Astrocyte of the hippocampus (primary cell): ENCODE results near the gene KRT34.
"Not testable (repeated sequence)": the region's sequence is repeated elsewhere in the genome, so short reads cannot be mapped to it uniquely, and the experiment has no call there.

Experiments used
- DNase-seq: peaks from one replicate; pipeline ENCODE4 v3.0.0; 2011; ENCODE audit warnings: low read depth, low spot score

KRT34 gene

DNA sequence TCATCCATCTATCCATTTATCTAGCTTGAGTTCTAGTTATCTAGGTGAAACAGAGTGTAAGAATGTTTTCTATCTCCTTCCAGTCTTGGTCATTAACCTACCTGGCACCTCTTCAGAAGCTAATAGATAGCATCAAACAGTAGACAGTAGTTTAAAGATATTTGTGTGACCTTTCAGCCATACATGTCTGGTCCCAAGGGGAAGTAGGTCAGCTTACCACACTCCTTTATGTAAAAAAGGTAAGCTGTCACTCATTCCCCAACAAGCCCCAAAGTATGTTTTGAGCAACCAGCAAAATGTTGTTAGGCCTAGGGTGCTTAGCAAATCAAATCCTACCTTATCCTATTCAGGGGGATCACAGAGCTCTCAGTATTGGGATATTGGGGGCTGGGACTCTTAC is 16.0 kb downstream of the KRT34 start:
- DNase-seq: no peak

DNA sequence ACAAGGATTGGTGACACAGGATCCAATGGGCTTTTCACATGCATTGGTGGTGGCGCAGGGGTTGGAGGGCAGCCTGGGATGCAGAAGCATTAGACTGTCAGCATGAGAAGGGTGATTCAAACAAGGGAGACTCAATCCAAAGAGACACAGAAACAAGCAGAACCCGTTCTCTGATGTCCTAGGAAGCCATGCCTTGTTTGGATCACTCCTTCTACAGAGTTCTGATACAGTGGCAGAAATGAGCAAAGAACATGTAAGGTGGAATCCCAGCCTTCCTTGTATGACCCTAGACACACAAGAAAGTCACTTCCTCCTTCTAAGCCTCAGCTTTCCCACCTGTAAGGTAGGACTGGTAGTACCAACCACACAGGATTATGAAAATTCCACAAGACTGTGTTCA is 18.2 kb downstream of the KRT34 start:
- no peak for DNase-seq

DNA sequence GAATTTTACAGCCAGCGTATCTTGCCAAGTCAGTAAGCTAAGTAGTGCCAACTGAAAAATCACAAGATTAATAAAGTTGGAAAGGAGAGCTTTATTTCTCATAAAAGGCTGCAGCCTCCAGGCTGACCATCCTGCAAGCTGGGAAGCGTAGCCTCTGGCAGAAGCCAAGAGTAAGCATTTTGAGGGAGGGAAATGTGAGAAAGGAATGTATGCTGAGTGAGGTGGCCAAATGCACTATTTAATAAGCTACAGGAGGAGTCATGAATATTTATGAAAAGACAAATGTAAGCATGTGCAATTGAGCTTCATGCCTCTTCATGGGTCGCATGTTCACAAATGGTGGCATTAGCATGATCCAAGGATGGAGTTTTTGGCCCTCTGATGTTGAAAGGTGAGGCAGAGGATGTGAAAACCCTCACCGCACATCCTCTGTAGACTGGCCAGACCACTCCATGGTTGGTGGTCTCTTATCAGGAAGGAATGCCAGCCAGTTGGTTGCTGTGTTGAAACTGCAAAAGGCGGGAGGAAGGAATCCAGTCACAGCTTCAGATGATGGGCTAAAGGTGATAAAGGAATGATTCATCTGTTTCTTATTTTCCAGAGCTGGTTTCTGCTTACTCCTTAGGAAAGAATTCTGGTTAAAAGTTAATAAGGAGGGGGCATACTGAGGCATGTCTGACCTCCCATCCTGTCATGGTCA is 21.7 kb downstream of the KRT34 start:
- peak; percentile 86 for DNase-seq

DNA sequence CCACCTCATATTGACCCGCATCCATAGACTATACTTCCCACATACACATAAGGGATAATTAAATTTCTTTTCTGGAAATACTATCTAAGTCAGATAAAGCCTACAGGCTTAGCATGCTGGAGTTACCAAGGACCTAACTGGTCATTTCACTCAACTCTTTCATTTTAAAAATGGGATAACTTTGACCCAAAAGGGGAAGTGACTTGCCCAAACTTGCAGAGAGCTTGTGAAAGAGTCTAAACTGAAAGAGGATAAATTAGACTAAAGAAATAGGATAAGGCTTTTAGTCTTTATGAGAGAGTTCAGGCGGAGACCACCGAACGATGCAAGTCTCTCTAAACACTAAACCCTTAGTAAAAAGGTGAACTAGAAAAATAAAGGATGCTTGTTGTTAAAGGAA is 27.6 kb downstream of the KRT34 start:
- DNase-seq: no peak

DNA sequence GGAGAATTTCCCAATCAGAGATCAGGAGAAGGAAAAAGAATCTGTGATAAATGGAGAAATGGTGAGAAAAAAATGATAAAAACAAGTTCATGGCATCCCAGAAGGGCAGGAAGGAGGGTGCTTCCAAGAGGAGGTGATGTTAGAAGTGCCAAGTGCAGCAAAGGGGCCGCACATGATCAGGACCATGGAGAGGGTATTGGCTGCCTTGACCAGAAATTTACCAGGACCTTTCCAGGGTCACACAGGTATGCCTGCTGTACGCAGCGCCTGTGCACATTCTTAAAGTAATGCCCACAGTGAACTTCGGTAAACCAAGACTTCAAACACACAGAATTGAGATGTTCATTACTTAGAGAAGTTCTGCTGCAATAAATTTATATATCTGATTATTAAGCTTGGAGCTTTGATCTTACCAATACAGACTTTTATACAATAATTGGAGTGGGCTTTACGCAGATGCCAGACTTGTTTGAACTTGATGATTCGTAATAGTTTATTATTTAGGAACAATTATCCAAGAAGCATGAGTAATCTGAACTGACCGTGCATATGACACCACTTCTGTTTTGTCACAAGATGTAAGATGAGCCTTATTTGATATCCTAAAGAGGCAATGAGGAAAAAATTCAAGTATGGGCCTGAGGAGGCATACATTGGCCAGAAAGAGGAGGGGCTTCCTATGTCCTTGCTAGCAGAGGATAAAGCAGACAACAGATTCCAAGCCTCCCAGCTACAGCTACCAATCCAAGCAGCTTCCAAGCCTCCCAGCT is 29.3 kb downstream of the KRT34 start:
- DNase-seq: peak; percentile 33

DNA sequence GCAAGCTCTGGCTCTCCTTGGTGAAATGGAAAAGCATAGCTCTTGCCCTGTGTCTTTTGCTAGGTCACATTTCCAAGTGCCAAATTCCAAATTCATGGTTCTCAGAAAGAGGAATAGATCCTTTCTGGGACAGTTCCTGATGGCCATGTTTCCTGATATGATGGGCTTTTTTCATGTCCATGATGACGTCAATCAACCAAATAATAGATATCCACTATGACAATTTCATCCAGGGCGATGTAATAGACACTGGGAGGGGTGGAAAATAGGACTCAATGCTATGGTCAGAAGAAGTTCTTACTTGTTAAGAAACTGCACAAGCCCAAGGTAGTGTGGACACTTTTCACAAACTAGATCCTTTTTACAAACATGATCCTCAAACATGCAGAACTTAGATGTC is 30.9 kb downstream of the KRT34 start:
- DNase-seq: no peak

DNA sequence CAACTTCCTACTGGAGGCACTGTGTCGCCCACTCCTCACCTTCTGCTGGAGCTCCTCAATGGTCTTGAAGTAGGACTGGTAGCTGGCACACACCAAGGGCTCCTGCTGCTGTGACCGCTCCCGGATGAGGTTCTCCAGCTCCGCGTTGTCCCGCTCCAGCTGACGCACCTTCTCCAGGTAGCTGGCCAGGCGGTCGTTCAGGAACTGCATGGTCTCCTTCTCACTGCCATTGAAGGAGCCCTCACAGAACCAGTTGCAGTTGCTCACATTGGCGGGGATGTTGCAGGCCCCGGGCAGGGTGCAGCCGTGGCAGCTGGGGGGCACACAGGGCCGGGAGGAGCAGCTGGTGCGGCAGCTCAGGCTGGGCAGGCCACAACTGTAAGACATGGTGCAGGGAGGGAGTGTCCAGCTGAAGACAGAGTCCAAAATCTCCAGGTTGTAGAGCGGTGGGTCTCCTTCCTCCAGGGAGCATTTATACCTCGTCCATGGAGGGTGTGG is 31.7 kb downstream of the KRT34 start, which contains the start of gene KRT33A:
Gene KRT33A (minus strand): TSS at position 448 of the 498 bp plus-strand sequence. CDS start 61 bp downstream, at position 387.
- DNase-seq: not testable (repeated sequence)

DNA sequence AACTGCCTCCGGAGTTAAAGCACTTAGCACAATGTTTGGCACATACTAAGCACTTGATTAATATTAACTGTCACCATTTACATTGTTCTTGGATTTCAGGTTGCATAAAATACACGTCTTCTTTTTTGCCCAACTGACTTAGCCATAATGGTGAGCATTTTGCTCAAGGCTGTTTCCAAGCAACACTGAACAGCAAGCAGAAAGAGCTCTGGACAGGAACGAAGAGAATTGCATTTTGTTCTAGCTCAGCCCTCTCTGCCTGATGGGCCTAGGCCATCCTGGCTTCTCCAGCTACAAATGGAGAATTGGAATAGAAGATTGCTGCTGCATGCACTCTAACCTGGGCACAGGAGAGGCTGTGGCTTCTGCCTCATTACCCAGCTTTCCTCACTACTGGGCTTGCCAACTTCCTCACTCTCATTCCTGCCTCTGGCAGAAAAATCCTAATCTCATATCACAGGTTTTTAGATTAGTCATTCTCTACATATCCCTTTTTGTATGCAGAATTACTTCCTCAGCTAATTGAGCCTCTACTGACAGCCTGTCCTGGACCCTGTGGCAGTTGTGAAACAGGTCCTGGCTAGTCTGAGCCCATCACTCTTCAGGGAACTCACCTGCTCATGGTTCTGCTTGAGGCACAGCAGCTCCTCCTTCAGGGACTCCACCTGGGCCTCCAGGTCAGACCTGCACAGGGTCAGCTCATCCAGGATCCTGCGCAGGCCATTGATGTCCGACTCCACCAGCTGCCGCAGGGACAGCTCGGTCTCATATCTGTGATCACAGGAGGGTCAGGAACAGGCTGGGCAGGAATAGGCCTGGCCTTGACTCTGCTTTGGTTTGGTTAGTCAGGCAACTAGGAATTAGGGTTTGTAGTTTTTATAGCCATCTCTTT is 34.0 kb downstream of the KRT34 start:
- no peak for DNase-seq

DNA sequence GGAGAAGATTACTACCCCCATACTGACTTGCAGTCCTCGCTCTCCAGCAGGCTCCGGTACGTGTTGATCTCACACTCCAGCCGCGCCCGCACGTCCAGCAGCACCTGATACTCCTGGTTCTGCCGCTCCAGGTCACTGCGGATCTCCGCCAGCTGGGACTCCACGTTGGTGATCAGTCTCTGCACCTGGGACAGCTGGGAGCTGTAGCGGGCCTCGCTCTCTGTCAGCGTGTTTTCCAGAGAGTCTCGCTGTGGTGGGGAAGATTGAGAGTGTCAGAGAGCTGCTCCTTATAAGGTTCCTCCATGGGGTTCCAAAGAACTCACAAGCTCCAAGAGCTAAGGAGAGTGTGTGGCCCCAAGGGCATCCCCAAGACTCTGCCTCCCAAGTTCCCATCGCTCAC is 35.7 kb downstream of the KRT34 start:
- DNase-seq: not testable (repeated sequence)

DNA sequence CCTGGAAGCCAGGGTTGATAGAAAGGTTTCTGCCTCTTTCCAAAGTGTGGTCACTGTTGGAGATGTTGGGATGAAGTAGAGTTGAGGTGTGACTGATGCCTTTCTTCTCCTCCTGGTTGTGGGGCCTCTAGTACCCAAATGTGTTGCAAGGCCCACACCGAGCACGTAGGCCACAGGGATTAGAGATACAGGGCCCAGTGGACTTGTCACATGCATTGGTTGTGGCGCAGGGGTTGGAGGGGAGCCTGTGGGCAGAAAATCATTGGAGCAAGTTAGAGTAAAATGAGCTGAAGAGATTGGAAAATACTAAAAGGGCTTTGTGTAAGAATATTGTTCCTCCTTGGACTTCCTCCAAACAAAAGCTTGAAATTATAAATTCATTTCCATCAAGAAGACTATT is 36.1 kb downstream of the KRT34 start:
- DNase-seq: no peak

DNA sequence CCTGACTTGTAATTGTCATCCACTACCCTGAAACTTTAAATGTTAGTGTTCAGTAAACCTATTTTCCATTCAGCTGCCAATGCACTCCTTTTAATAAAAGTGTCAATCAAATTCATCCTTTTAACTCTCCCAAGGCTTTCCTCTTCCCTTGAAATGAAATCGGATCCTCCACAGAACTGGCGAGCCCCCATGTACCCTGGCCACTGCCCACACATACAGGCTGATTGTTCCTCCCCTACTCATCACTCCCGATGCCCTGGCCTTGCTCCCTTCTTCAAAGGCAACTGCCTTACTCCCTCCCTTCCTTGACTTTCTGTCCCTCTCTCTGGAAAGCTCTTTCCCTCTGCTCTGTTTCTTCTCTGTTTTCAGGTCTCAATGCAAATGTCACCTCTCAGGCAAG is 39.1 kb downstream of the KRT34 start:
- no peak for DNase-seq

DNA sequence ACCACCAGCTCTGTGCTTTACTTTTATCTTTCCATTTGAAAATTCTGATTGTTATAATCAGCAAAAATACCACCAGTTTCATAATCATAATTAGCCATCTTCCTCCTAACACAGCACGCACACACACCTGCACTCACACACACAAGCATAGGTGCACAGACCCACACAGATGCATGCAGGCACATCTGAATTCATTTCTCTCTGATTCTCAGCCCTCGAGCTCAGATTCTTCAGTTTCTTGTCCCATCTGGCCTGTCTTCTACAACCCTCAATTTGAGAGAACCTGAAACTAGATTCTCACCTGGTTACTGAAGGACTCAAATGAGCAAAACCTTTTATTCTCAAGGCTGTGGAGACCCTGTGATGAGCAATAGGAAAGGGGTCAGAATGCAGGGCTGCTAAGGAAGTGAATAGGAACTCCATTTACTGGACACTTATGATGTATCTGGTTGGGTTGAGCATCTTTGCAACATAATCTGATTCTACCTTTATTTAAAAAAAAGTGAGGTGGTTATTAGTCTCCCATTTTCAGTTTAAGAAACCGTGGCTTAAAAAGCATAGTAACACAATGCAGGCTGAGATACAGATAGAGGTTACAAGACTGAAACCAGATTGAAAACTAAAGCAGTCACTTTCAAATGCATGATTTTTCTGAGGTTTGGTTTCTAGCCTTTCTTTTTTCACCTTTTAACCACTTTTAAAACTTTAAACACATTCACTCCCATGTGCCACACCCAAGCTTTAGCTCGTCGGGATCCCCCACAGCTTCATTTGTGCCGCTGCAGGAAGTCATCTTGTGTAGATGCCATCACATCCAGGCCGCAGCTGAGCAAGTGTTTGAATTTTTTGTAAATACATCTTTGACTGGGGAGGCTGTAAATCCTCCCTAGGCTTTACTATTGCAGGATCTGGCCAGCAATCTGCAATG is 40.9 kb downstream of the KRT34 start:
- no peak for DNase-seq

DNA sequence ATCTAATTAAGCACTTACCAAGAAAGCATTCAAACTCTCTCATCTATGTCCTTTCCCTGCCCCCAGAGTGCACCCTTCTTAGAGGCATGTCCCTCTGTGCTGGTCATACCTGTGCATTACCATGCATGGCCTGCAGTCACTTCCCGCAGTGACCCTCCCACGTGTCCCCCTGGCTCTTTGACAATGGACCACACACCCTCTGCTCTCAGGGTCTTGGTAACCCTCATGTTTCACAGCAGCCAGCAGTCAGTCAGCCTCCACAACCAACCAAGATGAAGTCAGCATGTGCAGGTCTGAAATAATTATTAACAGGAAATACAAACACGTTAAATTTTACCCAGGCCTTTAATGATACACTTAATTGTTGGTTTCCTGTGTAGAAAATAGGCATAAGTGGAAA is 41.6 kb downstream of the KRT34 start:
- no peak for DNase-seq

DNA sequence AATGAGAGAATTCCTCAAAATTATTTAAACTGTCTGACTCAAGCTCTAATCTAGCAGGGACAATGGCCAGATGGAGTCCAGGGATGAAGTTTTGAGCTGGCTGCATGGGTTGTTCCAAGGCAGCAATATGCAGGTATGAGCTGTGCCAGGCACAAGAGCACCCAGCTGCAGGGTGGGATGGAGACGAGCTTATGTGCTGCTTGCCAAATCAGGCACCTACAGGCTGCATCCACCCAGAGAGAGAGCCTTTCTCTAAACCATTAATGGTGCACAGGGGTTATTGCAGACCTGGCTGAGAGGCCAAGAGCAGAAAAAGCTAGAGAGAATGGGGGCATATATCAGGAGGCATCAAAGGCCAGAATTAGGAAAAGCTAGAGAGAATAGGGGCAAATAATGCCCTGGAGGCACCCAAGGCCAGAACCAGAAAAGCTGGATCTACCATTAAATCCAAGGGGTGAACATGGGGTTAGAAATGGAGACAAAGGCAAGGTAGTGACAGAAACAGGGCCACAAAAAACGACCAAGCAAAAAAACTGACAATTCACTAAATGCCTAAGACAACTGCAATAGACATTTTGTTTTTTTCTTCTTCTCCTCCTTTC is 42.4 kb downstream of the KRT34 start:
- DNase-seq: no peak

DNA sequence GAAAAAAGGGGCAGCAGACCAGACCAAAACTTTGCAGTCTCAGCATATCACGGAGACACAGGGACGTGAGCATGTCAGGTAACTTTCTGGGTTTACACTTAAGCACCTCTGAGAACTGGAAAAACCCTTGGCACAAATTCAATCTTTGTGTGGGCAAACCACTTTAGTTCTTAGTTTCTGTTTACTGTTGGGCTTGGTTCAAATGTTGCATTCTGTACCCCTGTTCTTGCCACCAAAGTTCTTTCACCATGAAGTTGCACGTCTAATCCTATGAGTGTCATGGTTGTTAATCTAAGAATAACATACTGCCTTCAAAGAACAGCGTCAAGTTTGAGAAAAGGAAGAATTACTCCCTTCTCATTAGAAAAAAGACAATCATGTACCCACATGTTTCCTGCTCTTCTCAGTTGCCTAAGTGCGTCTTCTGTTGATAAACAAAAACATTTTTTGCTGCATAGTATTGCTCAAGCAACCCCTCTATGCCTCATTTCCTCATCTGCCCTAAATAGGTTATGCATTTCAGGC is 43.1 kb downstream of the KRT34 start:
- peak; percentile 49 for DNase-seq

DNA sequence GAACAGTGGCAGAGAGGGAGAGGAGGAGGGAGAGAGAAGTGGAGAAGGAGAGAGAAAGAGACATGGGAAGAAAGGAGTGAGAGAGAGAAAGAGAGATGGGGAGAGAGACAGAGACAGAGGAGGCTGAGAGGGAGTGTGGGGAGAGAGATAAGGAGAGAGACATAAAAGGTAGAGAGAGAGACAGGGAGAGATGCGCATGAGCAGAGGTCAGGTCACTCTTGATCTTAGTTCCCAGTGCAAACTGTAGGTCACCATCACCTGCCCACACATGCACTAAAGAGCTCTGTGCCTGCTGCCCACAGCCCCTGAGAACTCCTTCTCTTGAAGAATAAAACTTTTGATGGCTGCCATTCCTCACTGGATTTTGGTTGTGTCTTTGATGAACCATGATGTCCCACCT is 46.4 kb downstream of the KRT34 start:
- DNase-seq: no peak

DNA sequence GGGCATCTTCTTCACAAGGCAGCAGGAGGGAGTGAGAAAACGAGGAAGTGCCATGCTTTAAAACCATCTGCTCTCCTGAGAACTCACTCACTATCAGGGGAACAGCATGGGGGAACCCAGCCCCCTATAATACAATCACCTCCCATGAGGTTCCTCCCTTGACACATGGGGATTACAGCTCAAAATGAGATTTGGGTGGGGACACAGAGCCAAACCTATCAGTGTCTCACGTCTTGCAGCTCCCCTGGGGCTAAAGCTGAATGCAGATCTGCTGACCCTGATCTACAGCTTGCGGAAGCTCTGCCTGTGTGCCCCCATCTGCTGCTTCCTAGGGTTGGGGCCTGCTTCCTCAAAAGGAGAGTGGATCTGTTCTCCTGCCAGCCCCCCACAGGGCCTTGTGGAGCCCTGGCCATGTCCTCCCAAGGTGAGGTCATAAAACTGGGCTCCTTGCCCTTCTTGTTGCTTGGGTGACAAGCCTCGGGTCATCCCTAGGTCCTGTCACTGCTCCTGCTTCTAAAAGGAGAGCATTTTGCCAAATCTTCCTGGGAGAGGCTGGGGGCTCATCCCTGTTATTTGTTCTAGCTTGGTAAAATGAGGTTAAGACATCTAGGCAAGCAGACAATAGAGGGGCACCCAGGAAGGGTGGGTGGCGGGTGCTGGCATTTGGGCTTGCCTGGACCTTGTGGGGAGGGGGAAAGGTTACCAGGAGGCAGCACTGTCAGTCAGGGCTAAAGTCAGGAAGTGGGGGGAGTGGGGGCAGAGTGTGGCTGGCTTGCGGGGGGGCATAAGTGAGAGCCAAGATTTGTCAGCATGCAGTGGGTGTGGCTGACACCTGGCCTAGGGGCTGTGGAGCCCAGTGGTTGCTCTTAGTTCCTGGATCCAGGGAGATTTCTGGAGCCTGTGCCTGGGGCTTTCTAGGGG is 47.5 kb downstream of the KRT34 start:
- no peak for DNase-seq

DNA sequence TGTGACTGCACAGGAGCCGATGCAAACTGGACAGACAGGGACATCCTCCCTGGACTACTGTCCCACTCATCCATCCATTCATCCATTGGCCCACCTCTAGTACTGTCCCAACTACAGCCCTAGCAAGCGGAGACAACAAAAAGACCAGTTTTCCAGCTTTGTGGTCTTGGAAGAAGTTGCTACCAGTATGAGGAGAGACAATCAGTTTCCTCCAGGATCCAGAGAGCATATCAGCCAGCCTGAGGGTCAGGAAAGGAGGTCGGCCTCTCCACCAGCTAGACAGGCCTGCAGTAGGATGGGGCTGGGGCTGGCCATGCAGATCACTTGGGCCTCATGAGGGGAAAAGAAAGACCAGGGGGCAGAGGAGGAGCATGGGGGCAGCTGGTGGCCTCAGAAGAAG is 48.3 kb downstream of the KRT34 start:
- DNase-seq: no peak

DNA sequence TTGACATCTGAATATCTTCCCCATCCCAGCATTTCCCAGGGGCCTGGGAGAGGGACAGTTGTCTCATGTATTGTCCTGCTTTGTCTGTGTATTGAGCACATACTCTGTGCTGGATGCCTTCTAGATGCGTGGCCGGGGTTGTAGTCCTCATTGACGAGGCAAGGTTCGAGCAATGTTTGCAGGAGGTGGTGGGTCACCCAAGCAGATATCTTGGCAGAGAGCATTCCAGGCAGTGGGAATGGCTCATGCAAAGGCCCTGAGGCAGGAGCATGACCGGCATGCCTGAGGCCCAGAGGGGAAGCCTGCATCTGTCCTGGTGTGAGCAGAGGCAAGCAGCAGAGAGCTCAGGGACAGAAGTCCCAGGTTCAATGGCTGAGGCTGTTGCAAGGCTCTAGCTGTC is 49.0 kb downstream of the KRT34 start:
- DNase-seq: no peak
